GM08714 (cell line): ENCODE data around the gene IFNA13.
A peak's percentile ranks its signal among the peaks of the same experiment; 100 is the strongest.
"Not testable (repeated sequence)": the region's sequence is repeated elsewhere in the genome, so short reads cannot be mapped to it uniquely, and the experiment has no call there.

Experiments used
- H3K4me3 ChIP-seq: fragments of 200-500 bp; sonication (Bioruptor generic); 2 replicates; pipeline ENCODE4 v1.5.1; 2014; ENCODE audit warnings: mild to moderate bottlenecking, low read length, inconsistent platforms
- ZNF274 ChIP-seq: IDR thresholded peaks from 2 replicates; pipeline ENCODE4 v1.6.1; 2012; ENCODE audit warnings: mild to moderate bottlenecking, low read depth, low read length

IFNA13 gene

GRCh38 chr9:21385131-21385670, 17.3 kb upstream of the IFNA13 start, which contains the start of gene IFNA2:
IFNA2 (minus strand) TSS chr9:21385398; CDS start chr9:21385329, 69 bp downstream.
- H3K4me3 ChIP-seq, result no peak within 1 kb of the TSS; the same call in 1 of the 2 replicates
- TF ChIP-seq ZNF274, result no peak

- no peak for TF ChIP-seq ZNF274
- H3K4me3 ChIP-seq, result no peak overlapping the region
These were observed 15.8 kb upstream of the IFNA13 start for GRCh38 chr9:21383627-21384026.

GRCh38 chr9:21381448-21382339, 13.8 kb upstream of the IFNA13 start:
- H3K4me3 ChIP-seq, result peak overlapping the region; percentile 68; the same call in 1 of the 2 replicates
- TF ChIP-seq ZNF274, result no peak

- H3K4me3 ChIP-seq, result not testable (repeated sequence)
These were observed 3.6 kb upstream of the IFNA13 start for GRCh38 chr9:21371467-21371866.

- H3K4me3 ChIP-seq, result not testable (repeated sequence)
These were observed 688 bp downstream of the IFNA13 start for GRCh38 chr9:21367169-21367568.

- TF ChIP-seq ZNF274, result no peak
- no peak overlapping the region for H3K4me3 ChIP-seq
These were observed 5.6 kb downstream of the IFNA13 start for GRCh38 chr9:21362287-21362686.

GRCh38 chr9:21357479-21358460, 10.1 kb downstream of the IFNA13 start:
- no peak for TF ChIP-seq ZNF274
- peak overlapping the region; percentile 41; the same call in 1 of the 2 replicates for H3K4me3 ChIP-seq

- no peak for TF ChIP-seq ZNF274
- no peak within 1 kb of the TSS for H3K4me3 ChIP-seq
These were observed 17.1 kb downstream of the IFNA13 start, which contains the start of gene IFNA6 for GRCh38 chr9:21350787-21351186. IFNA6 (minus strand) TSS chr9:21350887; CDS start chr9:21350887, 0 bp downstream.

GRCh38 chr9:21348430-21348970, 19.4 kb downstream of the IFNA13 start:
- no peak overlapping the region for H3K4me3 ChIP-seq
- TF ChIP-seq ZNF274, result no peak

GRCh38 chr9:21340735-21341134, 27.1 kb downstream of the IFNA13 start:
- H3K4me3 ChIP-seq, result no peak overlapping the region
- TF ChIP-seq ZNF274, result no peak

GRCh38 chr9:21336457-21336856, 31.4 kb downstream of the IFNA13 start:
- H3K4me3 ChIP-seq, result no peak overlapping the region
- no peak for TF ChIP-seq ZNF274

GRCh38 chr9:21334701-21335632, 32.9 kb downstream of the IFNA13 start, which contains the start of gene KLHL9:
KLHL9 (minus strand) TSS chr9:21335404; CDS start chr9:21334859, 545 bp downstream.
- TF ChIP-seq ZNF274, result no peak
- H3K4me3 ChIP-seq, result peak within 1 kb of the TSS; percentile 99

GRCh38 chr9:21333226-21333625, 34.6 kb downstream of the IFNA13 start:
- H3K4me3 ChIP-seq, result peak overlapping the region; percentile 99
- no peak for TF ChIP-seq ZNF274
